Measurements from ENCODE around the gene IQGAP2. TPM values are rescaled to one million over a fixed set of nuclear protein-coding genes. Genes with fewer than 3 reads are reported as not detected.
"Not testable (repeated sequence)": the region's sequence is repeated elsewhere in the genome, so short reads cannot be mapped to it uniquely, and the experiment has no call there.

The IQGAP2 gene
- total and polyA plus RNA-seq, 9 donors = 5.4 to 18.9 (median 9.5) TPM

- H3K4me1 ChIP-seq (ENCODE audit: control insufficient read depth, insufficient read depth, low read length) = no peaks in the 10 kb centered on the region
- H3K27me3 ChIP-seq (ENCODE audit: control insufficient read depth, insufficient read depth, low read length) = no peaks in the 10 kb centered on the region
- no peaks in the 10 kb centered on the region for H3K9me3 ChIP-seq (replicated peaks; ENCODE audit: control insufficient read depth, low read depth, low read length)
- H3K36me3 ChIP-seq (ENCODE audit: control insufficient read depth, insufficient read depth, low read length) = no peaks in the 10 kb centered on the region
- no CpG with 5 or more reads among the region's 2 CpGs for WGBS (ENCODE audit: insufficient coverage)
- no peak for DNase-seq
- no peak overlapping the region for H3K27ac ChIP-seq (ENCODE audit: low read length)
- H3K4me3 ChIP-seq (ENCODE audit: low read length) = no peak overlapping the region
These were observed 96.5 kb downstream of the IQGAP2 start for GRCh38 chr5:76499507-76500161.

- Histone ChIP-seq H3K36me3 (ENCODE audit: control insufficient read depth, insufficient read depth, low read length) (no peaks in the 10 kb centered on the region), H3K27me3 (ENCODE audit: control insufficient read depth, insufficient read depth, low read length) (no peaks in the 10 kb centered on the region), H3K4me3 (ENCODE audit: low read length) (no peak overlapping the region), H3K27ac (ENCODE audit: low read length) (no peak overlapping the region), H3K9me3 (replicated peaks; ENCODE audit: control insufficient read depth, low read depth, low read length) (no peaks in the 10 kb centered on the region), H3K4me1 (ENCODE audit: control insufficient read depth, insufficient read depth, low read length) (no peaks in the 10 kb centered on the region)
- DNase-seq = peak; percentile 83
- no CpG with 5 or more reads among the region's 5 CpGs for WGBS (ENCODE audit: insufficient coverage)
These were observed 97.7 kb downstream of the IQGAP2 start for GRCh38 chr5:76500633-76501393.

- H3K4me1 ChIP-seq (ENCODE audit: control insufficient read depth, insufficient read depth, low read length) = no peaks in the 10 kb centered on the region
- H3K27me3 ChIP-seq (ENCODE audit: control insufficient read depth, insufficient read depth, low read length) = no peaks in the 10 kb centered on the region
- no peak for DNase-seq
- H3K9me3 ChIP-seq (replicated peaks; ENCODE audit: control insufficient read depth, low read depth, low read length) = no peaks in the 10 kb centered on the region
- H3K36me3 ChIP-seq (ENCODE audit: control insufficient read depth, insufficient read depth, low read length) = no peaks in the 10 kb centered on the region
- no peak overlapping the region for H3K4me3 ChIP-seq (ENCODE audit: low read length)
- no peak overlapping the region for H3K27ac ChIP-seq (ENCODE audit: low read length)
- no CpG with 5 or more reads among the region's 4 CpGs for WGBS (ENCODE audit: insufficient coverage)
These were observed 100.8 kb downstream of the IQGAP2 start for GRCh38 chr5:76503929-76504328.

- Histone ChIP-seq H3K27me3 (ENCODE audit: control insufficient read depth, insufficient read depth, low read length) (no peaks in the 10 kb centered on the region), H3K9me3 (replicated peaks; ENCODE audit: control insufficient read depth, low read depth, low read length) (no peaks in the 10 kb centered on the region), H3K27ac (ENCODE audit: low read length) (no peak overlapping the region), H3K4me1 (ENCODE audit: control insufficient read depth, insufficient read depth, low read length) (no peaks in the 10 kb centered on the region), H3K36me3 (ENCODE audit: control insufficient read depth, insufficient read depth, low read length) (no peaks in the 10 kb centered on the region), H3K4me3 (ENCODE audit: low read length) (no peak overlapping the region)
- no CpG with 5 or more reads among the region's 4 CpGs for WGBS (ENCODE audit: insufficient coverage)
- no peak for DNase-seq
These were observed 101.9 kb downstream of the IQGAP2 start for GRCh38 chr5:76504901-76505564.

GRCh38 chr5:76513476-76513875 lies 110.4 kb downstream of the IQGAP2 start:
- H3K9me3 ChIP-seq (replicated peaks; ENCODE audit: control insufficient read depth, low read depth, low read length) = no peaks in the 10 kb centered on the region
- DNase-seq = peak; percentile 85
- no peaks in the 10 kb centered on the region for H3K36me3 ChIP-seq (ENCODE audit: control insufficient read depth, insufficient read depth, low read length)
- no peak overlapping the region for H3K4me3 ChIP-seq (ENCODE audit: low read length)
- peak overlapping the region; percentile 20 for H3K27ac ChIP-seq (ENCODE audit: low read length)
- no peaks in the 10 kb centered on the region for H3K4me1 ChIP-seq (ENCODE audit: control insufficient read depth, insufficient read depth, low read length)
- WGBS (ENCODE audit: insufficient coverage) = 25% methylated on average over 1 of the region's 1 CpG
- no peaks in the 10 kb centered on the region for H3K27me3 ChIP-seq (ENCODE audit: control insufficient read depth, insufficient read depth, low read length)

GRCh38 chr5:76514292-76514691 lies 111.2 kb downstream of the IQGAP2 start:
- no peak overlapping the region for H3K4me3 ChIP-seq (ENCODE audit: low read length)
- 100% methylated on average over 1 of the region's 4 CpGs for WGBS (ENCODE audit: insufficient coverage)
- no peak for DNase-seq

GRCh38 chr5:76514713-76515112 lies 111.6 kb downstream of the IQGAP2 start:
- Histone ChIP-seq H3K4me3 (ENCODE audit: low read length) (no peak overlapping the region), H3K4me1 (ENCODE audit: control insufficient read depth, insufficient read depth, low read length) (no peaks in the 10 kb centered on the region), H3K27ac (ENCODE audit: low read length) (no peak overlapping the region), H3K9me3 (replicated peaks; ENCODE audit: control insufficient read depth, low read depth, low read length) (no peaks in the 10 kb centered on the region), H3K36me3 (ENCODE audit: control insufficient read depth, insufficient read depth, low read length) (no peaks in the 10 kb centered on the region), H3K27me3 (ENCODE audit: control insufficient read depth, insufficient read depth, low read length) (no peaks in the 10 kb centered on the region)
- no peak for DNase-seq
- WGBS (ENCODE audit: insufficient coverage) = no CpG with 5 or more reads among the region's 2 CpGs

More at GRCh38 chr5:76514292-76514691, 111.2 kb downstream of the IQGAP2 start:
- no peaks in the 10 kb centered on the region for H3K9me3 ChIP-seq (replicated peaks; ENCODE audit: control insufficient read depth, low read depth, low read length)
- no peaks in the 10 kb centered on the region for H3K27me3 ChIP-seq (ENCODE audit: control insufficient read depth, insufficient read depth, low read length)
- no peaks in the 10 kb centered on the region for H3K4me1 ChIP-seq (ENCODE audit: control insufficient read depth, insufficient read depth, low read length)
- no peaks in the 10 kb centered on the region for H3K36me3 ChIP-seq (ENCODE audit: control insufficient read depth, insufficient read depth, low read length)
- H3K27ac ChIP-seq (ENCODE audit: low read length) = no peak overlapping the region

GRCh38 chr5:76517334-76517733 lies 114.2 kb downstream of the IQGAP2 start:
- Histone ChIP-seq H3K4me3 (ENCODE audit: low read length) (no peak overlapping the region), H3K9me3 (replicated peaks; ENCODE audit: control insufficient read depth, low read depth, low read length) (no peaks in the 10 kb centered on the region), H3K27me3 (ENCODE audit: control insufficient read depth, insufficient read depth, low read length) (no peaks in the 10 kb centered on the region), H3K4me1 (ENCODE audit: control insufficient read depth, insufficient read depth, low read length) (peaks cover 5% of the 10 kb centered on the region), H3K36me3 (ENCODE audit: control insufficient read depth, insufficient read depth, low read length) (no peaks in the 10 kb centered on the region), H3K27ac (ENCODE audit: low read length) (no peak overlapping the region)
- DNase-seq = no peak
- 100% methylated on average over 1 of the region's 3 CpGs for WGBS (ENCODE audit: insufficient coverage)

GRCh38 chr5:76518246-76518645 lies 115.2 kb downstream of the IQGAP2 start:
- H3K36me3 ChIP-seq (ENCODE audit: control insufficient read depth, insufficient read depth, low read length); H3K4me1 ChIP-seq (ENCODE audit: control insufficient read depth, insufficient read depth, low read length); H3K27ac ChIP-seq (ENCODE audit: low read length); H3K27me3 ChIP-seq (ENCODE audit: control insufficient read depth, insufficient read depth, low read length); H3K9me3 ChIP-seq (replicated peaks; ENCODE audit: control insufficient read depth, low read depth, low read length); DNase-seq; H3K4me3 ChIP-seq (ENCODE audit: low read length): not testable (repeated sequence)
- whole genome bisulfite sequencing (ENCODE audit: insufficient coverage) = 100% methylated on average over 1 of the region's 5 CpGs

- DNase-seq = peak; percentile 98
- peaks cover 8% of the 10 kb centered on the region for H3K4me1 ChIP-seq (ENCODE audit: control insufficient read depth, insufficient read depth, low read length)
- H3K9me3 ChIP-seq (replicated peaks; ENCODE audit: control insufficient read depth, low read depth, low read length) = no peaks in the 10 kb centered on the region
- peak overlapping the region; percentile 87 for H3K27ac ChIP-seq (ENCODE audit: low read length)
- H3K36me3 ChIP-seq (ENCODE audit: control insufficient read depth, insufficient read depth, low read length) = no peaks in the 10 kb centered on the region
- H3K27me3 ChIP-seq (ENCODE audit: control insufficient read depth, insufficient read depth, low read length) = no peaks in the 10 kb centered on the region
- no peak overlapping the region for H3K4me3 ChIP-seq (ENCODE audit: low read length)
- 17% methylated on average over 3 of the region's 6 CpGs for WGBS (ENCODE audit: insufficient coverage)
These were observed 118.2 kb downstream of the IQGAP2 start for GRCh38 chr5:76521240-76521758.
